ENCODE results near the gene OR51B5. TPM values are rescaled to one million over a fixed set of nuclear protein-coding genes. Genes with fewer than 3 reads are reported as not detected.

Gene OR51B5
- total and polyA plus RNA-seq, 2 of the 13 experiments (the other 11 are each of a cell fraction or from before 2014, with no cell fraction given): 0.16 to 0.18 TPM

DNA sequence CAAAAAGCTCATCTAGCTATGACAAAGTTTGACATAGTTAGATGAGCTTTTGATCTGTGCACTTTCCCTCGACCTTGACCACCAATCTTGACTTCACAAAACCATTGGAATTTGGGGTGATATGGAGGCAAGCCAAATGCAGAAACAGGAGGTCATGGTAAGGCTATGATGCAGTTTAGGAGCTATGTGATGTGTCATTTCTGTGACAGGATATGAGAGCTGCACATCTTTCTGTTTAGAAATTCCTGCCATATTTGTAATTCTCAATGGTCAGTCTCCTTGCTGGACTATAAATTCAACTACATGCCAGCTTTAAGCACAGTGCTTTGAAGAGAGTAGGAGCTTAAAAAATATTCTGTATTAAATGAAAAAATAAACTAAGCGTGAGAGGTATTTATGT, 20.9 kb upstream of the OR51B5 start:
- POLR2A ChIA-PET: no interaction called here
- FAIRE-seq: no peak
- in situ Hi-C loops (cut with HindIII; ENCODE audit: extremely low pct_ligation_motif_present, low pct_unique_long_range_greater_than_20kb): no loop called here
- H3K4me2 ChIP-seq (ENCODE audit: low read depth, low read length): no peak overlapping the region
- intact Hi-C loops (cut with micrococcal nuclease; ENCODE audit: unreplicated experiment): no loop called here
- no peaks in the 10 kb centered on the region for H3K36me3 ChIP-seq (replicated peaks in 1 of 2; ENCODE audit: control insufficient read depth in 1 of 2, insufficient read depth in 2 of 2, low read length in 2 of 2)
- no peak overlapping the region for H3K27ac ChIP-seq (ENCODE audit: extremely low read length, insufficient read depth, low read length)
- TF ChIP-seq ZBTB1 (CRISPR knock-in tag; IDR thresholded peaks at IDR 0.05; ENCODE audit: borderline replicate concordance): no peak
- TF ChIP-seq, protein P1, sequence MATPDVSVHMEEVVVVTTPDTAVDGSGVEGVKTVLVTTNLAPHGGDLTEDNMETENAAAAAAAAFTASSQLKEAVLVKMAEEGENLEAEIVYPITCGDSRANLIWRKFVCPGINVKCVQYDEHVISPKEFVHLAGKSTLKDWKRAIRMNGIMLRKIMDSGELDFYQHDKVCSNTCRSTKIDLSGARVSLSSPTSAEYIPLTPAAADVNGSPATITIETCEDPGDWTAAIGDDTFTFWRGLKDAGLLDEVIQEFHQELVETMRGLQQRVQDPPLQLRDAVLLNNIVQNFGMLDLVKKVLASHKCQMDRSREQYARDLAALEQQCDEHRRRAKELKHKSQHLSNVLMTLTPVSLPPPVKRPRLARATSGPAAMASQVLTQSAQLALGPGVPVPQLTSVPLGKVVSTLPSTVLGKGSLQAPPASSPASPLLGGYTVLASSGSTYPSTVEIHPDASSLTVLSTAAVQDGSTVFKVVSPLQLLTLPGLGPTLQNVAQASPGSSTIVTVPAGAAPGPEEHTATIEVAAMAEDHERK (CRISPR knock-in tag; IDR thresholded peaks at IDR 0.05; ENCODE audit: low read depth): no peak
- TF ChIP-seq, protein P2, sequence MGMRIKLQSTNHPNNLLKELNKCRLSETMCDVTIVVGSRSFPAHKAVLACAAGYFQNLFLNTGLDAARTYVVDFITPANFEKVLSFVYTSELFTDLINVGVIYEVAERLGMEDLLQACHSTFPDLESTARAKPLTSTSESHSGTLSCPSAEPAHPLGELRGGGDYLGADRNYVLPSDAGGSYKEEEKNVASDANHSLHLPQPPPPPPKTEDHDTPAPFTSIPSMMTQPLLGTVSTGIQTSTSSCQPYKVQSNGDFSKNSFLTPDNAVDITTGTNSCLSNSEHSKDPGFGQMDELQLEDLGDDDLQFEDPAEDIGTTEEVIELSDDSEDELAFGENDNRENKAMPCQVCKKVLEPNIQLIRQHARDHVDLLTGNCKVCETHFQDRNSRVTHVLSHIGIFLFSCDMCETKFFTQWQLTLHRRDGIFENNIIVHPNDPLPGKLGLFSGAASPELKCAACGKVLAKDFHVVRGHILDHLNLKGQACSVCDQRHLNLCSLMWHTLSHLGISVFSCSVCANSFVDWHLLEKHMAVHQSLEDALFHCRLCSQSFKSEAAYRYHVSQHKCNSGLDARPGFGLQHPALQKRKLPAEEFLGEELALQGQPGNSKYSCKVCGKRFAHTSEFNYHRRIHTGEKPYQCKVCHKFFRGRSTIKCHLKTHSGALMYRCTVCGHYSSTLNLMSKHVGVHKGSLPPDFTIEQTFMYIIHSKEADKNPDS (CRISPR knock-in tag; IDR thresholded peaks at IDR 0.05): no peak
- no peak overlapping the region for H3K9ac ChIP-seq (ENCODE audit: insufficient read depth, low read depth, low read length)
- no peak overlapping the region for H3K4me3 ChIP-seq (replicated peaks in 1 of 3; ENCODE audit: insufficient read depth in 1 of 3, low read depth in 2 of 3, low read length in 3 of 3)
- no peaks in the 10 kb centered on the region for H3K9me3 ChIP-seq (ENCODE audit: low read length)
- H4K20me1 ChIP-seq (ENCODE audit: insufficient read depth, low read length): no peaks in the 10 kb centered on the region
- ATAC-seq: no peak
- H3K4me1 ChIP-seq (ENCODE audit: insufficient read depth, low read length): no peaks in the 10 kb centered on the region
- BruUV-seq (replicated peaks): no TSS peak
- CTCF ChIA-PET (ENCODE audit: low intra/inter-chr PET ratio, low total read pairs): no interaction called here
- H3K27me3 ChIP-seq (ENCODE audit: control insufficient read depth in 1 of 2, insufficient read depth in 2 of 2, low read length in 2 of 2): no peaks in the 10 kb centered on the region
- no peaks in the 10 kb centered on the region for H3K79me2 ChIP-seq (ENCODE audit: insufficient read depth, low read length)
- 49% methylated on average over 2 of the region's 2 CpGs for WGBS (ENCODE audit: low lambda C conversion rate)
- no peak overlapping the region for H2AFZ ChIP-seq (ENCODE audit: low read length)
- no peak for DNase-seq (ENCODE audit: low spot score)

DNA sequence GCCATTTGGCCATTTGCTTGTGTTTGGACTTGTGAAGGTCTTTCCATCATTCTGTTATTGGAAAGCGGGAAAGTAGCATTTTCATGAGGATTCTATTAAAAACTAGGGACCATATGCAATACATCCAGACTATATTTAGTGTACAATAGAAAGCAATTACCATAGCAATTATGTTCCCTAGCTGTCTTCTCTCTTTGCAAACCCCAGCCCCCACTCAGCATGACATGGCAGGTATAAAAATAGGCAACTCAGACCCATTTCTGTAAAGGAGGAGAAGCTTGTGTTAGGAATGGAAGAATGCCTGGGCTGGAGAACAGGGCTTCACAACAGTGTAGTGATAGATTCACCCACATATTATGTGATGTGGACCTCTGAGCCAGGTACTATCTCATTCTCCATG, 20.4 kb upstream of the OR51B5 start:
- BruUV-seq (replicated peaks): no TSS peak
- Histone ChIP-seq H3K4me1 (ENCODE audit: insufficient read depth, low read length) (no peaks in the 10 kb centered on the region), H3K9me3 (ENCODE audit: low read length) (no peaks in the 10 kb centered on the region), H3K27ac (ENCODE audit: extremely low read length, insufficient read depth, low read length) (no peak overlapping the region), H3K79me2 (ENCODE audit: insufficient read depth, low read length) (no peaks in the 10 kb centered on the region), H4K20me1 (ENCODE audit: insufficient read depth, low read length) (no peaks in the 10 kb centered on the region), H3K27me3 (ENCODE audit: control insufficient read depth in 1 of 2, insufficient read depth in 2 of 2, low read length in 2 of 2) (no peaks in the 10 kb centered on the region), H2AFZ (ENCODE audit: low read length) (no peak overlapping the region), H3K4me3 (replicated peaks in 1 of 3; ENCODE audit: insufficient read depth in 1 of 3, low read depth in 2 of 3, low read length in 3 of 3) (no peak overlapping the region), H3K9ac (ENCODE audit: insufficient read depth, low read depth, low read length) (no peak overlapping the region), H3K36me3 (replicated peaks in 1 of 2; ENCODE audit: control insufficient read depth in 1 of 2, insufficient read depth in 2 of 2, low read length in 2 of 2) (no peaks in the 10 kb centered on the region), H3K4me2 (ENCODE audit: low read depth, low read length) (no peak overlapping the region)
- DNase-seq (ENCODE audit: low spot score) (no peak), FAIRE-seq (no peak), ATAC-seq (no peak)
- WGBS (ENCODE audit: low lambda C conversion rate): 13% methylated on average over 1 of the region's 1 CpG
- in situ Hi-C loops (cut with HindIII; ENCODE audit: extremely low pct_ligation_motif_present, low pct_unique_long_range_greater_than_20kb) (no loop called here), intact Hi-C loops (cut with micrococcal nuclease; ENCODE audit: unreplicated experiment) (no loop called here)
- CTCF ChIA-PET (ENCODE audit: low intra/inter-chr PET ratio, low total read pairs): no interaction called here
- POLR2A ChIA-PET: no interaction called here
- TF ChIP-seq CAMTA2 (CRISPR knock-in tag; IDR thresholded peaks at IDR 0.05; ENCODE audit: borderline replicate concordance): no peak
- TF ChIP-seq, protein P3, sequence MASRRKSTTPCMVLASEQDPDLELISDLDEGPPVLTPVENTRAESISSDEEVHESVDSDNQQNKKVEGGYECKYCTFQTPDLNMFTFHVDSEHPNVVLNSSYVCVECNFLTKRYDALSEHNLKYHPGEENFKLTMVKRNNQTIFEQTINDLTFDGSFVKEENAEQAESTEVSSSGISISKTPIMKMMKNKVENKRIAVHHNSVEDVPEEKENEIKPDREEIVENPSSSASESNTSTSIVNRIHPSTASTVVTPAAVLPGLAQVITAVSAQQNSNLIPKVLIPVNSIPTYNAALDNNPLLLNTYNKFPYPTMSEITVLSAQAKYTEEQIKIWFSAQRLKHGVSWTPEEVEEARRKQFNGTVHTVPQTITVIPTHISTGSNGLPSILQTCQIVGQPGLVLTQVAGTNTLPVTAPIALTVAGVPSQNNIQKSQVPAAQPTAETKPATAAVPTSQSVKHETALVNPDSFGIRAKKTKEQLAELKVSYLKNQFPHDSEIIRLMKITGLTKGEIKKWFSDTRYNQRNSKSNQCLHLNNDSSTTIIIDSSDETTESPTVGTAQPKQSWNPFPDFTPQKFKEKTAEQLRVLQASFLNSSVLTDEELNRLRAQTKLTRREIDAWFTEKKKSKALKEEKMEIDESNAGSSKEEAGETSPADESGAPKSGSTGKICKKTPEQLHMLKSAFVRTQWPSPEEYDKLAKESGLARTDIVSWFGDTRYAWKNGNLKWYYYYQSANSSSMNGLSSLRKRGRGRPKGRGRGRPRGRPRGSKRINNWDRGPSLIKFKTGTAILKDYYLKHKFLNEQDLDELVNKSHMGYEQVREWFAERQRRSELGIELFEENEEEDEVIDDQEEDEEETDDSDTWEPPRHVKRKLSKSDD (CRISPR knock-in tag; IDR thresholded peaks at IDR 0.05; ENCODE audit: low read depth): no peak
- TF ChIP-seq, protein P4, sequence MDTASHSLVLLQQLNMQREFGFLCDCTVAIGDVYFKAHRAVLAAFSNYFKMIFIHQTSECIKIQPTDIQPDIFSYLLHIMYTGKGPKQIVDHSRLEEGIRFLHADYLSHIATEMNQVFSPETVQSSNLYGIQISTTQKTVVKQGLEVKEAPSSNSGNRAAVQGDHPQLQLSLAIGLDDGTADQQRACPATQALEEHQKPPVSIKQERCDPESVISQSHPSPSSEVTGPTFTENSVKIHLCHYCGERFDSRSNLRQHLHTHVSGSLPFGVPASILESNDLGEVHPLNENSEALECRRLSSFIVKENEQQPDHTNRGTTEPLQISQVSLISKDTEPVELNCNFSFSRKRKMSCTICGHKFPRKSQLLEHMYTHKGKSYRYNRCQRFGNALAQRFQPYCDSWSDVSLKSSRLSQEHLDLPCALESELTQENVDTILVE (CRISPR knock-in tag; IDR thresholded peaks at IDR 0.05): no peak
- no peak for TF ChIP-seq SPEN (CRISPR knock-in tag; IDR thresholded peaks at IDR 0.05; ENCODE audit: low read depth)
- TF ChIP-seq, protein P5, sequence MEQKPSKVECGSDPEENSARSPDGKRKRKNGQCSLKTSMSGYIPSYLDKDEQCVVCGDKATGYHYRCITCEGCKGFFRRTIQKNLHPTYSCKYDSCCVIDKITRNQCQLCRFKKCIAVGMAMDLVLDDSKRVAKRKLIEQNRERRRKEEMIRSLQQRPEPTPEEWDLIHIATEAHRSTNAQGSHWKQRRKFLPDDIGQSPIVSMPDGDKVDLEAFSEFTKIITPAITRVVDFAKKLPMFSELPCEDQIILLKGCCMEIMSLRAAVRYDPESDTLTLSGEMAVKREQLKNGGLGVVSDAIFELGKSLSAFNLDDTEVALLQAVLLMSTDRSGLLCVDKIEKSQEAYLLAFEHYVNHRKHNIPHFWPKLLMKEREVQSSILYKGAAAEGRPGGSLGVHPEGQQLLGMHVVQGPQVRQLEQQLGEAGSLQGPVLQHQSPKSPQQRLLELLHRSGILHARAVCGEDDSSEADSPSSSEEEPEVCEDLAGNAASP (CRISPR knock-in tag; IDR thresholded peaks at IDR 0.05; ENCODE audit: borderline replicate concordance): no peak
- TF ChIP-seq MEF2D (CRISPR knock-in tag; IDR thresholded peaks at IDR 0.05): no peak

Measured in HepG2 (cell line).